ENCODE measurements around the gene OGDH. TPM values are rescaled to one million over a fixed set of nuclear protein-coding genes. Genes with fewer than 3 reads are reported as not detected.
"Not testable (repeated sequence)": the region's sequence is repeated elsewhere in the genome, so short reads cannot be mapped to it uniquely, and the experiment has no call there.

The OGDH gene
- total RNA-seq, 1 donor from 2014 or later, result 136 TPM

GRCh38 chr7:44699598-44699997 is 93.2 kb downstream of the OGDH start:
- intact Hi-C loops (cut with micrococcal nuclease), result not testable (repeated sequence)

DNA sequence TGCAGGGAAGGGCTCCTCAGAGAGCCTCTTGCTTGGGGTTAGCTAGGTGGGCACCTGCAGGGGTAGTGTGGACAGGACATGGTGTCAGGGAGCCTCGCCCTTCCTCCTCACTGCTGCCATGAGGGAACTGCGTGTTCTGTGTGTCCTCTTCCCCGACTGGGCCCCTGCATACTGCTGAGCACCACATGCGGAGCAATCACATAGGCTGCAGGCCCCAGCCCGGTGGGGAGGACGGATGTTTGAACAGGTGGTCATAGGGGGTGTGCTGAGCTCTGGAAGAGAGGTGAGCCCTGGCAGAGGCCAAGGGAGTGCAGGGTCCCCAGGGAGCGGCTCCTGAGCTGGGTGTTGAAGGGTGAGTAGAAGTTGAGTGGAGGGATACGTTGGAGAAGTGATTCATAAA is 93.9 kb downstream of the OGDH start:
- intact Hi-C loops (cut with micrococcal nuclease), result no loop called here

GRCh38 chr7:44703391-44703790 is 97.0 kb downstream of the OGDH start:
- intact Hi-C loops (cut with micrococcal nuclease), result not testable (repeated sequence)

GRCh38 chr7:44703921-44704320 is 97.5 kb downstream of the OGDH start:
- intact Hi-C loops (cut with micrococcal nuclease), result no loop called here

DNA sequence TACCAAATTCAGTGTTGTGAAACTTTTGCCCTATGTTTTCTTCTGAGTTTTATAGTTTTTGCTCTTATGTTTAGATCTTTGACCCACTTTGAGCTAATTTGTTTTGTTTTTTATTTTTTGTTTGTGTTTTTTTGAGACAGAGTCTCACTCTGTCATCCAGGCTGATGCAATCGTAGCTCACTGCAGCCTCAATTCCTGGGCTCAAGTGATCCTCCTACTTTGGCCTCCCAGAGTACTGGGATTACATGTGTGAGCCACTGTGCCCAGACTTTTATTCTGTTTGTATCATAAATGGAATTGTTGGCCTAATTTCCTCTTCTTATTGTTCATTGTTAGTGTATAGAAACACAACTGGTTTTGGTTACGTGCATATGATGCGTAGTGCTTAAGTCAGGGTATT is 99.0 kb downstream of the OGDH start:
- intact Hi-C loops (cut with micrococcal nuclease), result loop anchor here (5.0 kb wide), 1 partner anchor 92 kb away; the partner anchor contains the start of gene PPIA

DNA sequence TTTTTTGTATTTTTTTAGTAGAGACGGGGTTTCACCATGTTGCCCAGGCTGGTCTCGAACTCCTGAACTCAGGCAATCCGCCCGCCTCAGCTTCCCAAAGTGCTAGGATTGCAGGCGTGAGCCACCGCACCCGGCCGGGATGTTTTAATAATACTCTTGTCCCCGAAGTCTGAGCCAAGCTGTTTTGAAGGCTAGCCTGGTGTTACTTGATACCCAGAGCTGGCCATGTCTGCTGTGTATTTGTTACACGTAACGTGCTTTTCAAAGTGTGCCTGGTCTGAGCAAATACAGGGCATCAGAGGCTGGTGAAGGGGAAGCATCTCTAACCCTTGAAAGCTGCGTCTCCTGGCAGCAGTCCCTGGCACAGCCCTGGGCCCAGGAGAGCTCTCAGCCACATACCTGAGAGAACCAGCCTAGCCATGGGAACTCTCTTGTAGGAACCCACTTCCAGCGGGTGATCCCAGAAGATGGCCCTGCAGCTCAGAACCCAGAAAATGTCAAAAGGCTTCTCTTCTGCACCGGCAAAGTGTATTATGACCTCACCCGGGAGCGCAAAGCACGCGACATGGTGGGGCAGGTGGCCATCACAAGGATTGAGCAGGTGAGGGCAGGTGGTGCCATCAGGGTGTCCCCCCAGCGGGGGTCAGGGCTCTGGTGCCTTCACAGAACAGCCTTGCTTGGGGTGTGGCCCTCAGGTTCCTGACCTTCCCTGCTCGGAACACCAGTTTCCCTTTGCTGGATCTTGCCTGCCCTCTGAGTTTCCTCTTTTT is 100.5 kb downstream of the OGDH start:
- intact Hi-C loops (cut with micrococcal nuclease), result loop anchor here (5.0 kb wide), 1 partner anchor 90 kb away; the partner anchor contains the start of gene PPIA

DNA sequence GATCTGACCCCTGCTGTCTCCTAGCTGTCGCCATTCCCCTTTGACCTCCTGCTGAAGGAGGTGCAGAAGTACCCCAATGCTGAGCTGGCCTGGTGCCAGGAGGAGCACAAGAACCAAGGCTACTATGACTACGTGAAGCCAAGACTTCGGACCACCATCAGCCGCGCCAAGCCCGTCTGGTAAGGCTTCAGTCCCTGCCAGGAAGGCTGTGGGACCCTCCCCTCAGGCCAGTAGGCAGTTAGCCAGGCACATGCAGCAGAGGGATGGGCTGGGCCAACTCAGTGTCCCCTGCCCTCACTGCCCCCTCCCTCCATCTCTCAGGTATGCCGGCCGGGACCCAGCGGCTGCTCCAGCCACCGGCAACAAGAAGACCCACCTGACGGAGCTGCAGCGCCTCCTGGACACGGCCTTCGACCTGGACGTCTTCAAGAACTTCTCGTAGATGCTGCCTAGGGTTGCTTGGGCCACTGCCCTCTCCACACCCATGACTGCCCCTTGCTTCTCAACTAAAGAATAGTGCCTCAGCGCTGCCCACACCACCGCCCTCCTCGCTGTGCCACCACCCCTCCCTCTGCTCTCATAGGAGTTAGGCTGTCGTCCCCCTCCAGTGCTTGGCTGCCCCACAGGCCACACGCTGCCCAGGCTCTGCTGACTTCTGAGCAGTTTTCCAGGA is 101.3 kb downstream of the OGDH start:
- intact Hi-C loops (cut with micrococcal nuclease), result loop anchor here (5.0 kb wide), 1 partner anchor 90 kb away; the partner anchor contains the start of gene PPIA

- intact Hi-C loops (cut with micrococcal nuclease), result loop anchor here (5.0 kb wide), 1 partner anchor 88 kb away; the partner anchor contains the start of gene PPIA
Observed at GRCh38 chr7:44709011-44709915, 102.8 kb downstream of the OGDH start.

DNA sequence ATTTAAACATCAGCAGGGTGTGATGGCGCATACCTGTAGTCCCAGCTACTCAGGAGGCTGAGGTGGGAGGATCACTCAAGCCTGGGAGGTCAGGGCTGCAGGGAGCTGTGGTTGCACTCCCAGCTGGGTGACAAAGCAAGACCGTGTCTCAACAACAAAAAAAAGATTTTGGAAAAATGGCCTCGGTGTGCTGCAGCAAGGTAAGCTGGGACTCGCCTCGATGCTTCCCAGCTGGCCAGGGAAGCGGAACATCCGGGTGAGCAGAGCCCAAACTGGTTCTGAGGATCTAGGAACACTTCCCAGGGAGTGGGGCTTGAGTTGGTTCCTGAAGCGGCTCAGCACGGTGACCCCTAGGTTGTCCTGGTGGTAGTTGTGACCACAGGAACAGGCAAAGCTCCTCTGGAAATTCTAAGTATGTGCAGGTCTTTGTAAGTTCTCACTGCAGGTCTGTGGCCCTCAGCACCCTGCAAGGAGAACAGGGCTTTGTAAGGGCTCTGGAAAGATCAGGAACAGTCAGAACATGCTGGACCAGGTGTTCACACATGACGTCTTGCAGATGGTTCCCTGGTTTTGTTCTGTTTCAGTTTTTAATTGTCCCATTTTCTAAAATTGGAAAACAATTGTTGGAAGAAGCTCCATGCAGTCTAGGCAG is 103.6 kb downstream of the OGDH start:
- intact Hi-C loops (cut with micrococcal nuclease), result loop anchor here (5.0 kb wide), 1 partner anchor 87 kb away; the partner anchor contains the start of gene PPIA

DNA sequence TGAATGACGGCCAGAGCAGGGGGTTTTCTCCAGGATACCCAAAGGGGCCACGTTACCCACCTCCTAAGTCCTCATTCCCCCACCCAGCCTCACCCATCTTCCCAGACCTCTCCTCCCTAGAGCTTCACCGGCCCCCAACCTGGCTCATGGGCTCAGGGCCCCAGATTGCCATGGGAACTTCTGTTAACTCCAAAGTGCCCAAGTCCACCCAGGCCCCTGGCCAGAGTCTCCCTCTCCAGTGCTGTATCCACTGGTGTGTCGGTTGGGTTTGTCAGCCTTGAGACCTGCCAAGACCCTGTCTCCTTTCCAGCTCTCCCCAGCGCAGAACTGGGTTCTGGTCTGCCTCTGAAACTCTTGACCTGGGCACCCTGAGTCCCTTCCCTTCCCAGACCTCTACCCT is 105.1 kb downstream of the OGDH start:
- intact Hi-C loops (cut with micrococcal nuclease), result no loop called here

- intact Hi-C loops (cut with micrococcal nuclease), result no loop called here
Observed at GRCh38 chr7:44712012-44712411, 105.6 kb downstream of the OGDH start.

- intact Hi-C loops (cut with micrococcal nuclease), result no loop called here
Observed at GRCh38 chr7:44713141-44713540, 106.7 kb downstream of the OGDH start.

- intact Hi-C loops (cut with micrococcal nuclease), result no loop called here
Observed at GRCh38 chr7:44713680-44714335, 107.4 kb downstream of the OGDH start.

GRCh38 chr7:44716205-44716604 is 109.8 kb downstream of the OGDH start:
- intact Hi-C loops (cut with micrococcal nuclease), result no loop called here

GRCh38 chr7:44720301-44720700 is 113.9 kb downstream of the OGDH start:
- intact Hi-C loops (cut with micrococcal nuclease), result no loop called here

DNA sequence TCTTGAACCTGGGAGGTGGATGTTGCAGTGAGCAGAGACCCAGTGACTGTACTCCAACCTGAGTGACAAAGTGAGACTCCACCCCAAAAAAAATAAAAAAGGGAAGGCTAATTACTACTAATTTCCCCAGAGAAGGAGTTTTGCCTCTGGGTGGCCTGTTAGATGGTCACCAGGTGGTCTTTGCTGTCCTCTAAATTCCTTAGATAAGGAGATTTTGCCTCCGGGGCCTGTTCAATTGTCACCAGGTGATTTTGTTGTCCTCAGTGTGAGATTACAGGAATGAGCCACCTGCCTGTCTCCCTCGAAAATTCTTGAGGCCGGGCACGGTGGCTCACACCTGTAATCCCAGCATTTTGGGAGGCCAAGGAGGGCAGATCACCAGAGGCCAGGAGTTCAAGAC is 117.8 kb downstream of the OGDH start:
- intact Hi-C loops (cut with micrococcal nuclease), result no loop called here

- intact Hi-C loops (cut with micrococcal nuclease), result not testable (repeated sequence)
Observed at GRCh38 chr7:44726250-44726649, 119.8 kb downstream of the OGDH start.

DNA sequence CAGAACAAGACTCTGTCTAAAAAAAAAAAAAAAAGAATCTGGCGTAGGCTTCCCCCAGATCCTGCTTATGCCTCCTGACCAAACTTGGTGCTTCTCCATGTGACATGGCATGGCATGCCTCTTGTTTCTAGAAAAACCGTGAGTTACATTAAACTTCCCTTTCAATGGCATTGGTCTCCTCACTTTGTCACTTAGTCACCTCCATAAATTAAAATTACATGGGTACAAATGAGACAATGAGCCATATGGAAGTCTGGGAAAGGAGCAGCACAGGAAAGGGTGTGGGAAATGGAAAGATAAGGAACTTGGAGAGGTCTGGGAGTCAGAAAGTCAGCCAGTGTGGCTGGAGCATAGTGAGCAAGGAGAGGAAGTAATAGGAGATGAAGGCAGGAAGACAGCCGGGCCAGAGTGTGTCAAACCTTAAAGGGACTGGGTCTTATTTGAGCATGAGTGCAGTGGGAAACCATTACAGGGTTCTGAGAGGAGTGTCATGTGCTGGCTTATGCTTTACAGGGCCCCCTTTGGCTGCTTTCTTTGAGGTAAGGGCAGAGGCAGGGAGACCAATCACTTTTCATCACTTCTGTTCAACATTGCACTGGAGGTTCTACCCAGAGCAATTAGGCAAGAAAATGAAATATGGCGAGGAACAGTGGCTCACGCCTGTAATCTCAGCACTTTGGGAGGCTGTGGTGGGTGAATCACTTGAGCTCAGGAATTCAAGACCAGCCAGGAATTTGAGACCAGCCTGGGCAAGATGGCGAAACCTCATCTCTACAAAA is 120.9 kb downstream of the OGDH start:
- intact Hi-C loops (cut with micrococcal nuclease), result no loop called here

GRCh38 chr7:44727937-44728262 is 121.5 kb downstream of the OGDH start:
- intact Hi-C loops (cut with micrococcal nuclease), result no loop called here
